ENCODE results near the gene PBLD.
"Not testable (repeated sequence)": the region's sequence is repeated elsewhere in the genome, so short reads cannot be mapped to it uniquely, and the experiment has no call there.

GRCh38 chr10:68324396-68324795 is 8.3 kb downstream of the PBLD start:
- TF ChIP-seq CTCF, POLR2A (IDR thresholded peaks at IDR 0.05): not testable (repeated sequence)

Measured in esophagus squamous epithelium (tissue), 4 donors.